ENCODE data around the gene CCR5.
A peak's percentile ranks its signal among the peaks of the same experiment; 100 is the strongest.

Gene CCR5

GRCh38 chr3:46350262-46350565 is 20.5 kb upstream of the CCR5 start:
- peaks cover 3 to 7% of the 10 kb centered on the region in 2 donors for H3K9me3 Mint-ChIP-seq

GRCh38 chr3:46351646-46352045 is 19.1 kb upstream of the CCR5 start:
- DNase-seq = no peak
- Mint-ChIP-seq H3K9me3 (peaks cover 3 to 7% of the 10 kb centered on the region in 2 donors), H3K27me3 (no peaks in the 10 kb centered on the region), H3K27ac (peak overlapping the region; percentile 55 to 80), H3K36me3 (ENCODE audit: insufficient read depth) (peaks cover 5% of the 10 kb centered on the region), H3K4me3 (peak overlapping the region in 1 of 2 donors; percentile 44), H3K4me1 (ENCODE audit: low read depth in 2 of 2) (peaks cover 65 to 77% of the 10 kb centered on the region in 2 donors)
- no peak for ATAC-seq (replicated peaks)

More at GRCh38 chr3:46350262-46350565, 20.5 kb upstream of the CCR5 start:
- H3K4me3 Mint-ChIP-seq = peak overlapping the region; percentile 47 to 76
- no peaks in the 10 kb centered on the region for H3K27me3 Mint-ChIP-seq
- ATAC-seq (replicated peaks) (no peak), DNase-seq (no peak)
- H3K36me3 Mint-ChIP-seq (ENCODE audit: insufficient read depth) = peaks cover 5% of the 10 kb centered on the region
- peaks cover 61 to 67% of the 10 kb centered on the region in 2 donors for H3K4me1 Mint-ChIP-seq (ENCODE audit: low read depth in 2 of 2)
- H3K27ac Mint-ChIP-seq = peak overlapping the region; percentile 81 to 88

GRCh38 chr3:46353090-46353489 is 17.7 kb upstream of the CCR5 start:
- Mint-ChIP-seq H3K4me3 (peak overlapping the region; percentile 71 to 72), H3K4me1 (ENCODE audit: low read depth in 2 of 2) (peaks cover 68 to 79% of the 10 kb centered on the region in 2 donors), H3K36me3 (ENCODE audit: insufficient read depth) (peaks cover 16% of the 10 kb centered on the region), H3K27ac (peak overlapping the region; percentile 55 to 68), H3K9me3 (peaks cover 3 to 7% of the 10 kb centered on the region in 2 donors), H3K27me3 (no peaks in the 10 kb centered on the region)
- no peak for DNase-seq
- peak; percentile 58 for ATAC-seq (replicated peaks)

GRCh38 chr3:46353647-46354410 is 16.9 kb upstream of the CCR5 start, which contains the start of gene CCR2:
Gene CCR2, plus strand, starts transcription at chr3:46354111. Its CDS starts 3,417 bp downstream, at chr3:46357528.
- peak; percentile 25 for ATAC-seq (replicated peaks)
- Mint-ChIP-seq H3K9me3 (peaks cover under 1 to 2% of the 10 kb centered on the region in 2 donors), H3K27ac (peak within 1 kb of the TSS; percentile 68 to 69), H3K27me3 (no peaks in the 10 kb centered on the region), H3K36me3 (ENCODE audit: insufficient read depth) (peaks cover 23% of the 10 kb centered on the region), H3K4me3 (peak within 1 kb of the TSS; percentile 71 to 72), H3K4me1 (ENCODE audit: low read depth in 2 of 2) (peaks cover 69 to 78% of the 10 kb centered on the region in 2 donors)
- DNase-seq = no peak

- no peak for ATAC-seq (replicated peaks)
- Mint-ChIP-seq H3K27ac (peak overlapping the region; percentile 68 to 69), H3K36me3 (ENCODE audit: insufficient read depth) (peaks cover 29% of the 10 kb centered on the region)
These were observed 16.3 kb upstream of the CCR5 start for GRCh38 chr3:46354478-46354877.

GRCh38 chr3:46354984-46355383 is 15.8 kb upstream of the CCR5 start:
- Mint-ChIP-seq H3K27me3 (no peaks in the 10 kb centered on the region), H3K36me3 (ENCODE audit: insufficient read depth) (peaks cover 34% of the 10 kb centered on the region), H3K27ac (peak overlapping the region; percentile 68 to 69), H3K9me3 (no peaks in the 10 kb centered on the region), H3K4me1 (ENCODE audit: low read depth in 2 of 2) (peaks cover 67 to 78% of the 10 kb centered on the region in 2 donors), H3K4me3 (peak overlapping the region; percentile 71 to 72)
- no peak for ATAC-seq (replicated peaks)
- no peak for DNase-seq

More at GRCh38 chr3:46354478-46354877, 16.3 kb upstream of the CCR5 start:
- peaks cover 67 to 78% of the 10 kb centered on the region in 2 donors for H3K4me1 Mint-ChIP-seq (ENCODE audit: low read depth in 2 of 2)
- peak overlapping the region; percentile 71 to 72 for H3K4me3 Mint-ChIP-seq
- no peak for DNase-seq
- H3K9me3 Mint-ChIP-seq = no peaks in the 10 kb centered on the region
- no peaks in the 10 kb centered on the region for H3K27me3 Mint-ChIP-seq

- Mint-ChIP-seq H3K27me3 (no peaks in the 10 kb centered on the region), H3K36me3 (ENCODE audit: insufficient read depth) (peaks cover 39% of the 10 kb centered on the region), H3K4me3 (peak overlapping the region; percentile 71 to 72), H3K27ac (peak overlapping the region; percentile 68 to 69), H3K4me1 (ENCODE audit: low read depth in 2 of 2) (peaks cover 67 to 80% of the 10 kb centered on the region in 2 donors), H3K9me3 (no peaks in the 10 kb centered on the region)
- ATAC-seq (replicated peaks) (no peak), DNase-seq (no peak)
These were observed 14.5 kb upstream of the CCR5 start for GRCh38 chr3:46356276-46356675.

GRCh38 chr3:46356909-46357308 is 13.8 kb upstream of the CCR5 start:
- Mint-ChIP-seq H3K27ac (peak overlapping the region; percentile 68 to 69), H3K9me3 (no peaks in the 10 kb centered on the region), H3K36me3 (ENCODE audit: insufficient read depth) (peaks cover 45% of the 10 kb centered on the region), H3K4me1 (ENCODE audit: low read depth in 2 of 2) (peaks cover 66 to 78% of the 10 kb centered on the region in 2 donors), H3K27me3 (no peaks in the 10 kb centered on the region), H3K4me3 (peak overlapping the region; percentile 71 to 72)
- ATAC-seq (replicated peaks) (no peak), DNase-seq (no peak)

GRCh38 chr3:46358466-46358865 is 12.3 kb upstream of the CCR5 start:
- no peak for ATAC-seq (replicated peaks)
- Mint-ChIP-seq H3K36me3 (ENCODE audit: insufficient read depth) (peaks cover 44% of the 10 kb centered on the region), H3K4me1 (ENCODE audit: low read depth in 2 of 2) (peaks cover 58 to 70% of the 10 kb centered on the region in 2 donors), H3K9me3 (no peaks in the 10 kb centered on the region), H3K4me3 (peak overlapping the region; percentile 42 to 72), H3K27me3 (no peaks in the 10 kb centered on the region), H3K27ac (peak overlapping the region; percentile 21 to 39)
- DNase-seq = no peak

- DNase-seq (no peak), ATAC-seq (replicated peaks) (peak; percentile 76)
- Mint-ChIP-seq H3K9me3 (no peaks in the 10 kb centered on the region), H3K27ac (peak overlapping the region; percentile 87 to 93), H3K27me3 (no peaks in the 10 kb centered on the region), H3K36me3 (ENCODE audit: insufficient read depth) (peaks cover 44% of the 10 kb centered on the region), H3K4me1 (ENCODE audit: low read depth in 2 of 2) (peaks cover 49 to 69% of the 10 kb centered on the region in 2 donors), H3K4me3 (peak overlapping the region; percentile 56 to 58)
These were observed 10.8 kb upstream of the CCR5 start for GRCh38 chr3:46359733-46360493.

GRCh38 chr3:46360907-46361306 is 9.8 kb upstream of the CCR5 start:
- Mint-ChIP-seq H3K27me3 (no peaks in the 10 kb centered on the region), H3K4me1 (ENCODE audit: low read depth in 2 of 2) (peaks cover 50 to 72% of the 10 kb centered on the region in 2 donors), H3K9me3 (no peaks in the 10 kb centered on the region), H3K4me3 (peak overlapping the region; percentile 56 to 58), H3K36me3 (ENCODE audit: insufficient read depth) (peaks cover 44% of the 10 kb centered on the region), H3K27ac (peak overlapping the region; percentile 87 to 93)
- ATAC-seq (replicated peaks) (peak; percentile 62), DNase-seq (no peak)

GRCh38 chr3:46361408-46362283 is 9.1 kb upstream of the CCR5 start:
- no peaks in the 10 kb centered on the region for H3K27me3 Mint-ChIP-seq
- H3K4me3 Mint-ChIP-seq = peak overlapping the region; percentile 56 to 58
- peaks cover 44% of the 10 kb centered on the region for H3K36me3 Mint-ChIP-seq (ENCODE audit: insufficient read depth)
- H3K4me1 Mint-ChIP-seq (ENCODE audit: low read depth in 2 of 2) = peaks cover 57 to 73% of the 10 kb centered on the region in 2 donors
- H3K27ac Mint-ChIP-seq = peak overlapping the region; percentile 87 to 93
- no peak for DNase-seq
- H3K9me3 Mint-ChIP-seq = no peaks in the 10 kb centered on the region
- ATAC-seq (replicated peaks) = peak; percentile 36

GRCh38 chr3:46365041-46365440 is 5.7 kb upstream of the CCR5 start:
- Mint-ChIP-seq H3K9me3 (no peaks in the 10 kb centered on the region), H3K36me3 (ENCODE audit: insufficient read depth) (peaks cover 19% of the 10 kb centered on the region), H3K4me3 (no peak overlapping the region), H3K27me3 (no peaks in the 10 kb centered on the region), H3K4me1 (ENCODE audit: low read depth in 2 of 2) (peaks cover 57 to 72% of the 10 kb centered on the region in 2 donors), H3K27ac (peak overlapping the region in 1 of 2 donors; percentile 38)
- ATAC-seq (replicated peaks) (no peak), DNase-seq (no peak)

Measured in effector memory CD8-positive, alpha-beta T cell (primary cell).